Nephron progenitor cell (in vitro differentiated cells): ENCODE measurements around the gene ATPAF1.
A peak's percentile ranks its signal among the peaks of the same experiment; 100 is the strongest.

ENCODE experiments used
- DNase-seq: peaks from one replicate; pipeline ENCODE4 v3.0.0; 2021
- H3K27ac Mint-ChIP-seq: 2 replicates; pipeline ENCODE4 v1.8.0; 2021; ENCODE audit warnings: mild to moderate bottlenecking, moderate library complexity, mixed read lengths
- H3K27me3 Mint-ChIP-seq: 2 replicates; pipeline ENCODE4 v1.8.0; 2021; ENCODE audit warnings: mild to moderate bottlenecking, low read depth, mixed read lengths; ENCODE audit not compliant: poor library complexity
- H3K36me3 Mint-ChIP-seq: 2 replicates; pipeline ENCODE4 v1.8.0; 2021; ENCODE audit warnings: low read depth, mixed read lengths
- H3K4me1 Mint-ChIP-seq: 2 replicates; pipeline ENCODE4 v1.8.0; 2021; ENCODE audit warnings: mixed read lengths
- H3K4me3 Mint-ChIP-seq: 2 replicates; pipeline ENCODE4 v1.8.0; 2021; ENCODE audit warnings: mild to moderate bottlenecking, moderate library complexity, mixed read lengths
- H3K9me3 Mint-ChIP-seq: 2 replicates; pipeline ENCODE4 v1.8.0; 2021; ENCODE audit warnings: mild to moderate bottlenecking, moderate library complexity, mixed read lengths
- TF ChIP-seq, protein P1 (sequence below): fragments of 200-600 bp; sonication (generic); IDR thresholded peaks from 2 replicates; pipeline ENCODE4 v1.5.0; 2021; ENCODE audit warnings: antibody characterized with exemption

ATPAF1 gene

DNA sequence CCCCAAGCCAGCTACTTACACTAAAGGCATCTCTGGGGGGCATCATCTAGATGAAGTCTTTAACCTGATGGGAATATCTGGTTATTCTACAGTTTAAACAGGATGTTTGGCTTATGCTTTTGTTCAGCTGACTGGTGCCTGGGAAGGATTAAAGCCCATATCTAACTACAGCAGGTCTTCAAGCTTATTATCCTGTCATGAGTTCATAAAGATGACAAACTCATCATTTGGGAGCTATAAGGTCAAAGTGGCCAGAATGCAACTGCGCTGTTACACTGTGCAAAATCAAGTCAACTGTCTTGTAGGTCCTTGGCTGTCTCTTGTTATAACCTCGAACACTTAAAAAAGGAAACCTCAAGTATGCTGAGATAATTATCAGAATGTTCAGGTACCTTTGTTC is 33.0 kb downstream of the ATPAF1 start:
- TF ChIP-seq, protein P1, sequence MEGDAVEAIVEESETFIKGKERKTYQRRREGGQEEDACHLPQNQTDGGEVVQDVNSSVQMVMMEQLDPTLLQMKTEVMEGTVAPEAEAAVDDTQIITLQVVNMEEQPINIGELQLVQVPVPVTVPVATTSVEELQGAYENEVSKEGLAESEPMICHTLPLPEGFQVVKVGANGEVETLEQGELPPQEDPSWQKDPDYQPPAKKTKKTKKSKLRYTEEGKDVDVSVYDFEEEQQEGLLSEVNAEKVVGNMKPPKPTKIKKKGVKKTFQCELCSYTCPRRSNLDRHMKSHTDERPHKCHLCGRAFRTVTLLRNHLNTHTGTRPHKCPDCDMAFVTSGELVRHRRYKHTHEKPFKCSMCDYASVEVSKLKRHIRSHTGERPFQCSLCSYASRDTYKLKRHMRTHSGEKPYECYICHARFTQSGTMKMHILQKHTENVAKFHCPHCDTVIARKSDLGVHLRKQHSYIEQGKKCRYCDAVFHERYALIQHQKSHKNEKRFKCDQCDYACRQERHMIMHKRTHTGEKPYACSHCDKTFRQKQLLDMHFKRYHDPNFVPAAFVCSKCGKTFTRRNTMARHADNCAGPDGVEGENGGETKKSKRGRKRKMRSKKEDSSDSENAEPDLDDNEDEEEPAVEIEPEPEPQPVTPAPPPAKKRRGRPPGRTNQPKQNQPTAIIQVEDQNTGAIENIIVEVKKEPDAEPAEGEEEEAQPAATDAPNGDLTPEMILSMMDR, result no peak
- no peak overlapping the region for H3K4me3 Mint-ChIP-seq
- no peak overlapping the region for H3K27ac Mint-ChIP-seq
- no peaks in the 10 kb centered on the region for H3K9me3 Mint-ChIP-seq
- peaks cover 5% of the 10 kb centered on the region for H3K27me3 Mint-ChIP-seq
- H3K36me3 Mint-ChIP-seq, result peaks cover 55% of the 10 kb centered on the region
- DNase-seq, result no peak
- H3K4me1 Mint-ChIP-seq, result no peaks in the 10 kb centered on the region

DNA sequence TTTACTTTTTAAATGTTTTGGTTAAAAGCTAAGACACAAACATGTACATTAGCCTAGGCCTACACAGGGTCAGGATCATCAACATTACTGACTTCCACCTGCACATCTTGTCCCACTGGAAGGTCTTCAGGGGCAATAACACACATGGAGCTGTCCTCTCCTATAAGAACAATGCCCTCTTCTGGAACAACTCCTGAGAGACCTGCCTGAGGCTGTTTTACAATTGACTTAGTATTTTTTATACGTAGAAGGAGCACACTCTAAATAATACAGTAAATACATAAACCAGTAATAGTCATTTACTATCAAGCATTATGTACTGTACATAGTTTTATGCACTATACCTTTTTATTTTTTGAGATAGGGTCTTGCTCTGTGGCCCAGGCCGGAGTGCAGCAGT is 37.4 kb downstream of the ATPAF1 start:
- Mint-ChIP-seq H3K4me1 (no peaks in the 10 kb centered on the region), H3K4me3 (no peak overlapping the region), H3K27me3 (peaks cover 6% of the 10 kb centered on the region), H3K36me3 (peaks cover 36% of the 10 kb centered on the region), H3K9me3 (no peaks in the 10 kb centered on the region), H3K27ac (no peak overlapping the region)
- DNase-seq, result no peak
- TF ChIP-seq, protein P1, result no peak

DNA sequence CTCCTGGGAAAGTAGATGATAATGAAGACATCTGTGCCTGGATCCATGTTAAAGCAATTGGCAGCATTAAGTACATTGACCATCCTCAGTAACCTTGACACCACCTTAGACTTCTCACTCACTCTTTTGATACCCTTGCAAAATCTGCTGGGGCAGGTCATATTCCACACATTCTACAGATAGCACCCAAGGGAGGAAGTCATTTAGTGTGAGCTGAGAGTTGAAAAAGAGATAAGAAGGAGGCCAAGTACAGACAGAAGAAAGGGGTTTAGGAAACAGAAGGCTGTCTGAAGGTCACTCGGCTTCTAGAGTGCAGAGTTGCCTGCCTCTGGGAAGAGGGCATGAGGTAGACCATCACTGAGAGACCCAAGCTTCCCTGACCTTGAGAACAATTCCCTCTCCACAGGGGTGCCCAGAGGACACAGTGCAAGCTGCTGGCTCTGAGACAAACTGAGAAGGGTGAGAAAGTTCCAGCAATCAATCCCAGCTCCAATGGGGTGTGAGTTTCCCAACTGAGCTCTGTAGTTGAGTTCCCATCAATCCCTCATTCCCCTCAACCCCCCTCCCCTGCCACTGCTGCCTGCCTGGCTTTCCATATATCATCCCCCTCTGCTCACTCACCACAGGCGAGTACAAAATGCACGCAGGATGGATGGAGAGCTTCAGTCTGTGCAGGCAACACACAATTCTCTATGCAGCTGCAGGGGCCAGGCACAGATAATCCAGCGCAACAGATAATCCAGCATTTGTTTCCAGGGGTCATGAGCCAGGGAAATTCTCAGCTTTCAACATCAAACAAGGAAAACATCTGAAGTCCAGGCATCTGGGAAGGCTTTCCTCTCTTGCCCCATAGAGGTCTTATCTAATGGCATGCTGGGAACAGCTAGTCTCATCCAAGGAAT is 44.2 kb downstream of the ATPAF1 start:
- TF ChIP-seq, protein P1, result no peak
- H3K9me3 Mint-ChIP-seq, result no peaks in the 10 kb centered on the region
- H3K36me3 Mint-ChIP-seq, result no peaks in the 10 kb centered on the region
- peak; percentile 48 for DNase-seq
- peaks cover 26% of the 10 kb centered on the region for H3K27me3 Mint-ChIP-seq
- H3K4me1 Mint-ChIP-seq, result peaks cover 12% of the 10 kb centered on the region
- no peak overlapping the region for H3K4me3 Mint-ChIP-seq
- peak overlapping the region; percentile 42 for H3K27ac Mint-ChIP-seq

DNA sequence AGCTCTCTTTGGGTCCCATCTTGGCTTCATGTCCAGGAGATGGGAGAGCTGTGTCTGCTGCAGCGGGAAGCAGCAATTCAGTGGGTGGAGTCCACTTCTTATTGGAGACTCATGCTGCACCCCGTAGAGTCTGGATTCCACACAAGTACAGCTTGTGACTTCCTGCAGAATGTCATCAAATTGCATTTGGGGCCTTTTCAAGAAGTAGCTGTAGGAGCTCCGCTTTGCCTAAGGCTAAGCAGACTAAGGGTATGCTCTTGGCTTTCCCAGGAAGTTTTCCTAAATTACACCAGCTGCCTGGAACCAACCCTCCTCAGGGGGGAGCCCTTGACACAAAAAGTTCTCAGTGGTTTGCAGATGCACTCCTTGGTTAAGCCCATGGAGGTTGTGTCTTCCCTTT is 45.8 kb downstream of the ATPAF1 start:
- Mint-ChIP-seq H3K4me1 (peaks cover 16% of the 10 kb centered on the region), H3K9me3 (no peaks in the 10 kb centered on the region), H3K27me3 (peaks cover 42% of the 10 kb centered on the region), H3K36me3 (no peaks in the 10 kb centered on the region), H3K4me3 (no peak overlapping the region), H3K27ac (no peak overlapping the region)
- TF ChIP-seq, protein P1, result no peak
- DNase-seq, result no peak

DNA sequence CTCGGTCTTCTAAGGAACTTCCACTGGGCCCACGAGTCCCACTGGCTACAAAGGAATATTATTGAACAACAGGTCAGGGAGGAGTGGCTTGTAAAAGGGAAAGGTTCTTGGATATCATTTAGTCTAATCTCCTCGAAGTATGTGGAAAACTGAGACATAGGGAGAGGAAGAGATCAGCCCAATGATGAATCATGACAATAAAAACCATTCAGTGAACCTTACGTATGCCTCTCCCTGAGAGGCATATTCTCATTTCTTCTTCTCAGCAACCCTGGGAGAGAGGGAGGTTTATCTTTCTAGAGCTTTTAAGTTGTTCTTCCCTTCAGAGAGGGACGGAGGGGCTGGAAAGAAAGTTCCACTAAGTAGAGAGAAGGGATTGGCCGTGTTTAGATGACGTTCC is 46.2 kb downstream of the ATPAF1 start:
- H3K4me1 Mint-ChIP-seq, result peaks cover 20% of the 10 kb centered on the region
- TF ChIP-seq, protein P1, result no peak
- no peak for DNase-seq

More for the DNA sequence above, 46.2 kb downstream of the ATPAF1 start:
- Mint-ChIP-seq H3K27ac (no peak overlapping the region), H3K9me3 (no peaks in the 10 kb centered on the region), H3K27me3 (peaks cover 46% of the 10 kb centered on the region), H3K4me3 (no peak overlapping the region), H3K36me3 (no peaks in the 10 kb centered on the region)
